Stimulated activated CD4-positive, alpha-beta T cell treated with anti-CD3 and anti-CD28 coated beads, Interleukin-1b, Interleukin-23, amount 100 ng/mL, for 24 hours (primary cell): ENCODE measurements around the gene WASF2.
"Not testable (repeated sequence)": the region's sequence is repeated elsewhere in the genome, so short reads cannot be mapped to it uniquely, and the experiment has no call there.

ENCODE experiments used
- DNase-seq, 4 experiments: peaks; one replicate each; pipeline ENCODE4 v3.0.0-alpha.2; 2020; ENCODE audit warnings: low read depth in 4 of 4, low spot score in 1 of 4

Gene WASF2

DNA sequence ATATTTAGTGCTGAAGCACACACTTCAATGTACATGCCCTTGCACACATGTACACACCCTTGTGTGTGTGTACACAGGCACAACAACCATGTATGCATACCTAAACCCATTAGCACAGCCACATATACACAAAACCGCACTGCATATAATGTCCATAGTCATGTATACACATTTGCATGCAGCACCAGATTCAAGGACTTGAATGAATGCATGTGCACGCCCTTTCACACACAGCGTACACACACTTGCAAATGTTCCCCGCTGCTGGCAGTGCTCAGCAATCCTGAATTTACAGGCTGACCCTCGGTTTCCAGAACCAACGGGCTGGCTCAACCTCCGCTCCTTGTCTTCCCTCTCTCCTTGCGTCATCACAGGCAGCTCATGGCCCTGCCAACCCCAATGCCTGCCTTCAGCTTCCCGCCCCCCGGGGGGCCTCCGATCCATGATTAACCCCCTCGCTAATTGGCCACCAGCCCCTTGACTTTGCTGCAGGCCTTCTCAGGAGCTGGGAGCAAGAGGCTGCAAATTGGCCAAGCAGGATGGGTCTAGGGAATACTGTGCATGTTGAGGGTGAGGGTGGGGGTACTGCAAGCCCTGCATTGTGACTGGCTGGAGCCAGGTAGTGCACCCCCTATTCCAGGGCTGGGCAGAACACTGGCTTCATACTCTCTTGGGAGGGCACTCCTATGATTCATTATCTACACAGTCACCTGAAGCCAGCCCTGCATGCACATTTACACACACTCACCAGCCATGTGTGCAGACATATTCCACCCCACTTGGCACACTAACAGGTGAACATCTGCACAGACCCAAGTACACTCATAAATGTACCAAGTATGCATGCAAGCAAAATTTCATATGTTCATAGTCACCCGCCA lies 89.6 kb downstream of the WASF2 start:
- no peak for DNase-seq

DNA sequence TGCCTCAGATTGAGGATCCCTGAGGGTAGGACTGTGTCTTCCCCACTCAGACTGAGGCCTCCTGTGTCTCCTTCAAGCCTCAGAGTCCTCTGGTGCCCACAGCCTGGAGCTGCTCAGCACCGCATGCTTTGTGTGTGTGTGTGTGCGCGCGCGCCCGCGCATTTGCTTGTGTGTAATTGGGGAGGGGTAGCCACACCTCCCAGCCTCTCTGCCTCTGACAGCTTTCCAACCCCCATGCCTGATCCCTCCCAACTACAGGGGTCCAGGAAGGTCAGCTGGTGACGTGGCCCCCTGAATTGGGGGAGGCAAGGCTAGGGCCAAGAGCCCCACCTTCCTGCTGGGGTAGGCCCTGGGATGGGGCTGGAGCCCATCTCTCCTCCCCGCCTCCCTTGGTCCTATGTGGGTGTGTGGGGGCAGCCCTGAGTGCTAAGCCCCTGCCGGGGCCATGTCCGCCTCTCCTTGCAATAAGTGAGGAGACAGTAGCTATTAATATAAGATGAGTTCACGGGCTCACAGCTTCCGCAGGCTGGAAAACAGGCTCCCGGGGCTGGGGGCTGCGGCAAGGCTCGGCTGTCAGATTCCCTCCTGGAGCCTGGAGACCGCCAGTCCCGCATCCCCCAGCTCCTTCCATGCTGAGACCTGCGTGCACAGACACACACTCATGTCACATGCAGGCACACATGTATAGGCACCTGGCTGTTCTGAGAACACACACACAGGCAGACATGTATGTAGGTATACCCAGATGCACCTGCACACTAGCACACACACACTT lies 90.5 kb downstream of the WASF2 start:
- DNase-seq = no peak

DNA sequence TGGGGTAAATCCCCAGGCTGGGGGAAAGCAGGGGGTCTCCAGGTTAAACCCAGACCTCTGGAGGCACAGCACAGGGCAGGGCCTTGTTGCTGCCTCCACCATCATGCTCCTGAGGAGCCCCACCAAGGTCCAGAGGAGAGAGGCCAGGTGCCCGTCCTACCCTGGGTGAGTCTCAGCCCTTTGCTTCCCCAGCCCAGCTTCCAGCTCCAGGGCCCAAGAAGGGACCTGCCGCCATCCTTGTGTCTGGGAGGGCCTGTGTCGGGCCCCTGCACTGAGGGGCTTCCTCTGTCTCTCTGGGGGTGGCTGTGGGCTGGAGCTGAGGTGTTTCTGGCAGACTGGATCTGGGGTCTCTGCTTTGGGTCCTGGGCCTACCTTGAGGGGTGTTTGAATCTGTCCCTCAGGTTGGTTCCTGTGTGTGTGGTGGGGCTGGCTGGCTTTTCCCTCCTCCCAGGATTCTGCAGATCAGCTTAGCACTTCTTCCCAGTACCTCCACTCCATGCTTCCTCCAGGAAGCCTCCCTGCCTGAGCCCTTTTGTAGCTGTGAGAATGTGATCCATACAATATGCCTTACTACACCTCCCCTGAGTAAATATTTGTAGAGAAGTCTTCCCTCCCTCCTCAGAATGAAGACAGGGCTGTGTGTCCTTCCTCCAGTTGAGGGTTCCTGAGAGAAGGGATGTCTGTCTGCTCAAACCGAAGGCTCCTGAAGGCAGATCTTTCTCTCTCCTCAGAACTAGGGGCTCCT lies 91.4 kb downstream of the WASF2 start:
- no peak for DNase-seq

DNA sequence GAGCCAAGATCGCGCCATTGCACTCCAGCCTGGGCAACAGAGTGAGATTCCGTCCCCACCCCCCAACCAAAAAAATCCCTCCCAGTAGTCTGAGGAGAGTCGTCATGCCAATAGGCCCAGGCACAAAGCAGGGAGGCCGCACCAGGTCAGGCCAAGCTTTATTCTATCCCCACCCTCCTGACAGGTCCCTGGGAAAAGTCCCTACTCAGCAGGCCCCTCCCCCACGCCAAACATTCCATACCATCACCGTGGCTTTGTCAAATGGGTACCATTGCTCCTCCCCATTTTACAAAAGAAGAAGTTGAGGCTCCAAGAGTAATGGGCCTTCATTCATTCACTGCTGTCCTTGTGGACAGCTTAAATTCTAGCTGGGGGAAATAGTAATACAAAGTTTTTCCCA lies 92.2 kb downstream of the WASF2 start:
- DNase-seq = no peak

DNA sequence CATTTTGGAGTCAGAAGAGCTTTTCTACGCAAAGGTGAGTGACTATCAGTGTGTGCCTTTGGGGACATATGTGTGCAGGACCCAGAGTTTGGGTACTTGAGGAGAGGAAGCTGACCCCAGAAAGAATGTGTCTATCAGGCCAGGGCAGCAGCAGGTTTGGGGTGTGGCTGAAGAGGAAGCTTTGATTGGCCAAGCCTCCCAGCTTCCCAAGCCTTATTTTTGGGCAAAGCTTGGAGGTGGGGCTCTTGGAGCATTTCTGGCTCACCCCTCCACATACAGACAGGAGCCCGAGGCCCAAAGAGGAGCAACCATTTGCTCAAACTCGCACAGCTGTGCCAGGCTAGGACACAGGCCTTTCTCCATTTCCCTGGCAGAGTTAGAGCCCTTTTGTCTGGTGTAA lies 92.9 kb downstream of the WASF2 start:
- no peak for DNase-seq

DNA sequence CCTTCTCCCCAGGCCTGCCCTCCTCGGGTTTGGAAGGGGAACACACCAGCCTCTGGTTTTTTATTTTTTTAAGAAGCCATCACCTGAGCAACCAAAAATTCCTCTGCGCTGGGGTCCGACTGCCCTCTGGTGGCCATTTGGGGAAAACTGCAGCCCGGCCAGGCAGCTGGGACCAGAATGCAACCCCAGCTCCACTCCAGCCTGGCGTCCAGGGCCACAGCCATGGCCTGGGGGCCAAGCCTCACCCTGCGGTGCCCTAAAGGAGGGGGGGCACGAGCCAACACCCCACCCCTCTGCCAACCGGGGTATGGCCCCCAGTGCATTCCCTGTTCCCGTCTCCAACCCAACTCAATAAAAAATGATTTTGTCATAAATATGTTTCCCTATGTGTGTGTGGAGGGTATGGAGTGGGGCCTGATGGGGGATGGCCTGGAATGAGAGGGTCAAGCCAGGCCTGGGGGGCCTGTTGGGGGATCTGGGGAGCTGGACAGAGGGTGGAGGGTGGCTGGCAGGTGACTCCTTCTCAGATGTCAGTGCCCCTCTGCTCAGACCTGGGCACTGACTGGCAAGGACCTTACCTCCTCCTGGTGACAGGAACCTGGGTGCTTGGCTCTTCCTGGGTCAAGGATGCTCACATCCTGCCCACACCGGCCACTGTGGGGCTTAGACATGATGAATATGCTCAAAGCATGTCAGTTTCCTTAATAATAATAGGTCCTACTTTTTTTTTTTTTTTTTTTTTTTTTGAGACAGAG lies 94.3 kb downstream of the WASF2 start:
- DNase-seq = peak; percentile 47 to 62 (median 56)

DNA sequence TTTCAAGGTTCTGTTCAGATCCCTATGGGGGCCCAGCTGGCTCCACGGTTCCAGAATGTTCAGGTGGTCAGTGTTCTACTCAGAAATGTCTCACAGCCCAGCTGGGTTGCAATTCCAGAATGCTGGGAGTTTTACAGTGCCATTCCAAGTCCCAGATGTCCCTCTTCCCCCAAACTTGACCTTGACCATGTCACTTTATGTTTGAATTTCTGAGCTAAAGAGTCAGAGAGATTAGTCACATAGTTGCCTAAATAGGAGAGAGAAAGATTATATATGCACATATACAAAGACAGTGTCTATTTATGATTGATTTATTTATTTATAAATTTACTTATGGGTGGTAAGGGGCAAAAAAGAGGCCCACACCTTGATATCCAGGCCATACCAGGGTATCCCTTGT lies 95.0 kb downstream of the WASF2 start:
- no peak for DNase-seq

DNA sequence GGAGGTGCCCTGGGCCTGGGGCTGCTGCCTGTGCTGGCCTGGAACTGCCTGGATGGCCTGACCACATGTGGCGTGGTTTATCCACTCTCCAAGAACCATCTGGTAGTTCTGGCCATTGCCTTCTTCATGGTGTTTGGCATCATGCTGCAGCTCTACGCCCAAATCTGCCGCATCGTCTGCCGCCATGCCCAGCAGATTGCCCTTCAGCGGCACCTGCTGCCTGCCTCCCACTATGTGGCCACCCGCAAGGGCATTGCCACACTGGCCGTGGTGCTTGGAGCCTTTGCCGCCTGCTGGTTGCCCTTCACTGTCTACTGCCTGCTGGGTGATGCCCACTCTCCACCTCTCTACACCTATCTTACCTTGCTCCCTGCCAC lies 95.7 kb downstream of the WASF2 start:
- no peak for DNase-seq

DNA sequence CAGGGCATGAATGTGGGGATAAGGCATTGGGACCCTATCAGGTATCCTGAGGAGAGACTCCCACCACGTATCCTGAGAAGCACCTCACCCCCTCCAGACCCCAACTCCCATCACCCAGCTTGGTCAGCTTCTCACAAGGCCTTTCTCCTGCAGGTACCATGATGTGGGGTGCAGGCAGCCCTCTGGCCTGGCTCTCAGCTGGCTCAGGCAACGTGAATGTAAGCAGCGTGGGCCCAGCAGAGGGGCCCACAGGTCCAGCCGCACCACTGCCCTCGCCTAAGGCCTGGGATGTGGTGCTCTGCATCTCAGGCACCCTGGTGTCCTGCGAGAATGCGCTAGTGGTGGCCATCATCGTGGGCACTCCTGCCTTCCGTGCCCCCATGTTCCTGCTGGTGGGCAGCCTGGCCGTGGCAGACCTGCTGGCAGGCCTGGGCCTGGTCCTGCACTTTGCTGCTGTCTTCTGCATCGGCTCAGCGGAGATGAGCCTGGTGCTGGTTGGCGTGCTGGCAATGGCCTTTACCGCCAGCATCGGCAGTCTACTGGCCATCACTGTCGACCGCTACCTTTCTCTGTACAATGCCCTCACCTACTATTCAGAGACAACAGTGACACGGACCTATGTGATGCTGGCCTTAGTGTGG lies 96.2 kb downstream of the WASF2 start:
- no peak for DNase-seq

DNA sequence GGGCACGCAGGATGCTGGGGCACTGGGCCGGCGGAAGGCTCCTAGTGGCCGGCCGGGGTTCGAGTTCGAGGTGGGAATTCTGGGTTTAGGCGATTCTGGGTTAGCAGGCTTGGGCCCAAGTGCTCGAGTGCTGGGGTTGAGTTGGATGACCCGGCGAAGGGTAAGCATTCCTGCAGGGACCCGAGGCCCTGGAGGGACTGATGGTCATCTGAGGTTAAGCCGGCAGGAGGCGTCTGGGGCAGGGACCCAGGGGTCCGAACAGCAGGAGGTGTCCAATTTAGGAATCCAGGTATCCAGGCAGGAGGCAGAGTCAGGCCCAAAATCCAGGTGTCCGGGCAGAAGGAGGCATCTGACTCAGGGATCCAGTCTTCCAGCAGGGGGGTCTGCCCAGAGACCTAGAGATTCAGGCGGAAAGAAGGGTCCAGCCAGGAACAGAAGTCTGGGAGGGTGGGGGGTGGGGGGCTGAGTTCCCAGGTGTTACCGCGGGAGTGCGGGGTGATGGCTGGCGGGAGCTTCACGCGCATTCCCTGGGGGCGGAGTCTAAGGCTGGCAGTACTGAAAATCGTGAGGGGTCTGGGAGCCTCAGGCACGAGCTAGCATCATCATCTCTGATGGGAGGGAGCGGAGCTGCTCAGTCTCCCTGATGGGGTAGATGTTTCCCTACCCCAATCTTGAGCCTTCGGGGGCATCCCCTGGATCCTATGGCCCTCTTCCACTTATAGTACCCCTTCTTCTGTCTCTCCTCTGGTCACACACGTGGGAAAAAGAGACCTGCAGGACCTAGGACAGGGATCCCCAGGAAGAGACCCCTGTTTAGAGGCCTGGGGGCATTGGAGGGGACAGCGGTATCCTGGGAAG lies 97.0 kb downstream of the WASF2 start:
- no peak for DNase-seq

DNA sequence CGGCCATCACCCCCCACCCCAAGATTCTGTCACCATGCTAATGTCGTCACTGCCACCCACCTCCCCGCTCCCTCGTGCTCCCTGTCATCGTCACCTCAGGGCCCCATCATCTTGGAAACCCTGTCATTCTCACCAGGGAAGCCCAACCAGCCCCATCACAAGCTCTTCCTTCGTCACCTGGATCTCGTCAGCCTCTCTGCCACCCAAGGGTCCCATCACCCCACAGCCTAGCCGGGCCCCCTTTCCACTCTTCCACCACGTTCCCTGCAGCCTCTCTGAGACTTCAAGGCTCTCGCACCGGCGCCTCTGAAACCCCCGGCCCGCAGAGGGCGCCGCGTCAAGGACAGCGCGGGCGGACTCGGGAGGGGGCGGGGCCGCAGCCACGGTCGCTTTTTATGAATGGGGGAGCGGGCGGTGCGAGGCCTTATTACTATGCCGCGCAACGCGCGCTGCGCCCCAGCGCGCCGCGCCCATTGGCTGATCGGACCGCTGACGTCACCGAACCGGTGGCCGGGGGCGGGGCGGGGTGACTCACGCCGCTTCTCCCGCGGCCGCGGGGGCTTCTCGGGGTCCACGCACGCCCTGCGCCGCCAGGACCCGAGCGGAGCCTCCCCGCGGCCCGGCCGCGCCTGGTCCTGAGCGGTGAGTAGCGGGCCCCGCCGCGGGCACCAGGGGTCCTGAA lies 97.7 kb downstream of the WASF2 start, which contains the start of gene GPR3:
Gene GPR3, plus strand, starts transcription at position 527 of the 682 bp plus-strand sequence. CDS start 1,177 bp downstream, outside the sequence.
- peak; percentile 77 to 93 (median 92) for DNase-seq

DNA sequence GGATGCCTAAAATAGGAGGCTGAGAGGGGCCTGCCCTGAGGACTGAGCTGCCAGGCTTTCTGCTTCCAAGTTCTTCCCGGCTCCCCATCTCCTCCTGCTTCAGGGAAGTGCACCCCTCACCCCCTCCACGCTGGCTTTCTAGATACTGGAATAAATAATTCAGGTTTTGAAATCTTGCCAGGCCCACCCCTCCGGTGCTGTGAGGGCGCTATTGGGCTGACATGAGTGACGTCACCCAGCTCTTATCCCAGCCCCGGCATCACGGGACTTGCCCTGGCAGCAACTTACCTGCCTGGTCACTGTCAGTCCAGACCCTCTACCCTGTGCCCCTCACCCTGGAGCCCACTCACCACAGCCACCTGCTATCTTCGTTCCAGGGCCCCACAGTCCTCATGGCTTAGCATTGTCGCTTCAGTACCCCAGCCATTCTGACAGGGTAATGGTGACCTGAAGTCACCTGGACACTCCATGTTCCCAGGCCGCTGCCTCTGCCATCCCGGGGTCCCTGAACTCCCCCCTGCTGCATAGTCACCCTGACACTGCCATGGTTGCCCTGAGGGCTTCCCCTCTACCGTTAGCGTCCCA lies 98.4 kb downstream of the WASF2 start:
- peak in 1 of 4 experiments; percentile 14 for DNase-seq

DNA sequence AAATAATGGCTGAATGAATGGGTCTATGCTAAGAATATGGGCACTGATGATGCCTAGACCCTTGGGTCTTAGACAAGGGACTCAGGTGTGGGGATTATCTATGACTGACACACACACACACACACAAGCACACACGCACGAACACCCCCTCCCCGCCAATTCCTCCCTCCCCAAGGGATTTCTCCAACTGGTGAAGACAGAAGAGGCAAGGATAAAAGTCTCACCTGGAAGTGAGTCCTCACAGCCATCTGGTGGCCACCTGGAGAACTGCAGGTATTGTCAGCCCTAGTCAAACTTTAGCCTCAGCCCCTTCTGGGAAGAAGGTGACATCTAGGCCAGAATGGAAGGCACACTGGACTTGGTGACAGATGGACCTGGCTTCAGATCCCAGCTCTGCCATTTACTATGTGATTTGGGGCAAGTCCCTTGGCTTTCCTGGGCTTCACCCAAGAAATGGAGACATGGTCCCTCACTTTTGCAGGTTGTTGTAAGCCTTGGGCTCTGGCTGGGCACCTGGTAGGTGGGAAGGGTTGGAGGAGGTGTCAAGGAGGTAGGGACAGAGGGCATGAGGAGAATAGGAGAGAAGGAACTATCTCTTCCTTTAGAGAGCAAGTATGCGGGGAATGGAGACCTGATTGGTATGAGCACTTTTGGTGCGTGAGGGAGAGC lies 101.5 kb downstream of the WASF2 start:
- DNase-seq = peak; percentile 49 to 69 (median 60)

DNA sequence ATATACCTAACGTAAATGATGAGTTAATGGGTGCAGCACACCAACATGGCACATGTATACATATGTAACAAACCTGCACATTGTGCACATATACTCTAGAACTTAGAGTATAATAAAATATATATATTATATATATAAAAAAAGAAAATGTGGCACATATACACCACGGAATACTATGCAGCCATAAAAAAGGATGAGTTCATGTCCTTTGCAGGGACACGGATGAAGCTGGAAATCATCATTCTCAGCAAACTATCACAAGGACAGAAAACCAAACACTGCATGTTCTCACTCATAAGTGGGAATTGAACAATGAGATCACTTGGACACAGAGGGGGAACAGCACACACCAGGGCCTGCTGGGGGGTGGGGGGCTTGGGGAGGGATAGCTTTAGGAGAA lies 105.2 kb downstream of the WASF2 start:
- not testable (repeated sequence) for DNase-seq

DNA sequence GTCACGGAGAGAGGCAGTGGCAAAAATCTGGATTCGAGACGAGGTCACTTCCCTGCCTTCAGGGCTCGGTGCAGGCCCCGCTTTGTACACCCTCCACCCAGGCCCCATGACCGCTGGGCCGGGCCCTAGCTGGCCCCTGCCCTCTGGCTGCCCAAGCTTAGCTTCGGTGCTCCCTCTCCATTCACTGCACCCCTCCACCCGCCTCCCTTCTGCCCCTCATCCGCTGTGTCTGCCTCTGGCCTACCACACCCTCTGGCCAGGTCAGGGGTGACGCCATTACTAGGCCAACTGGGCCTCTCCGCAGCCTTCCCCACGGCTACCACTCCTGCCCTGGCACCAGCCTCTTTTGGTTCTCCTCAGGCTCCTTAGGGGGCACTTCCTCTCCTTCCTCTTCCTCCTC lies 106.3 kb downstream of the WASF2 start:
- DNase-seq = no peak

DNA sequence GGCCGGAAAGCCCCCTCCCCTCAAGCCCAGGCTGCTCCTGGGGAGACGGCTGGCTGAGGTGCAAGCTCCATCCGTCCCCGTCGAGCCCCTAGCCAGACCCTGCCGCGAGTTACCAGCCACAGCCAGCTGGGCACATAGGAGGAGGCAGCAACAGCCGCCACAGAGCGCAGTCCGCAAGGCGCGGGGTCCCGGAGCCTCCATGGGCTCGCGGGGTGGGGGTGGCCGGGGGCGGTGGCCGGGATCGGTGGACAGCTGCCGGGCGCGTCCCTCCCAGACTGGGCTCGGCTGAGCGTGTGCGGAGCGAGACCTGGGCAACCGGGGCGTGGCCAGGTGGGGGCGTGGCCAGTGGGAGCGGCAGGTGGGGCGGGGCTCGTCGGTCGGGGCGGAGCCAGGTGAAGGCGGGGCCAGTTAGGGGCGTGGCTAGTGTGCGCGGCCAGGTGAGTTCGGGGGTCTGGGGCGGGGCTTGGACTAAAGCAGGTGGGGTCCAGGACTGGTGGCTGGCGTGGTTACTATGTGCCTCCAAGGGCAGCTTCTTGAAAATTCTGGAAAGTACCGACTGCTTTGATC lies 106.8 kb downstream of the WASF2 start, which contains the start of gene CD164L2:
Gene CD164L2, minus strand, starts transcription at position 295 of the 567 bp plus-strand sequence. Its CDS starts 94 bp downstream, at position 201.
- DNase-seq = peak in 1 of 4 experiments; percentile 28
